OCI-LY7 (cell line): Measurements from ENCODE around the gene RASAL1. TPM values are rescaled to one million over a fixed set of nuclear protein-coding genes. Genes with fewer than 3 reads are reported as not detected.
A peak's percentile ranks its signal among the peaks of the same experiment; 100 is the strongest.

Experiments used
- BruUV-seq: library from RNA; stranded (reverse); fragments of 400-500 nt; replicated peaks from 2 replicates; lab custom pipeline; 2021; lab: Mats Ljungman, UMichigan
- CTCF ChIA-PET: fragments of 300-600 bp; sonication (Branson Sonifier 250); formaldehyde crosslinking; loops from one replicate; lab custom pipeline; 2022; ENCODE audit warnings: antibody characterized with exemption; ENCODE audit not compliant: unreplicated experiment; lab: Charles Lee
- POLR2A ChIA-PET: fragments of 300-600 bp; sonication (Branson Sonifier 250); formaldehyde crosslinking; loops from one replicate; lab custom pipeline; 2022; ENCODE audit warnings: antibody characterized with exemption; lab: Charles Lee
- DNase-seq: peaks from one replicate; pipeline ENCODE4 v3.0.0-alpha.2; 2015; ENCODE audit warnings: low spot score
- H2AFZ ChIP-seq: fragments of 200-600 bp; sonication (generic), shearing (Covaris generic); 2 replicates; pipeline ENCODE4 v1.6.1; 2014; ENCODE audit warnings: mild to moderate bottlenecking, antibody characterized with exemption, low read length, moderate library complexity
- H3K27ac ChIP-seq: fragments of 200-600 bp; sonication (generic); 2 replicates; pipeline ENCODE4 v1.5.1; 2014; ENCODE audit warnings: mixed run types, low read depth, mild to moderate bottlenecking, moderate library complexity, low read length, inconsistent platforms; ENCODE audit not compliant: poor library complexity, severe bottlenecking
- H3K36me3 ChIP-seq: fragments of 200-600 bp; sonication (generic); 2 replicates; pipeline ENCODE4 v1.6.1; 2014; ENCODE audit warnings: mild to moderate bottlenecking, antibody characterized with exemption, low read length, moderate library complexity, mixed read lengths; ENCODE audit not compliant: insufficient read depth
- H3K4me1 ChIP-seq: fragments of 200-600 bp; sonication (generic); 2 replicates; pipeline ENCODE4 v1.5.1; 2014; ENCODE audit warnings: mild to moderate bottlenecking, low read length; ENCODE audit not compliant: insufficient read depth, poor library complexity, severe bottlenecking
- H3K4me2 ChIP-seq: fragments of 200-600 bp; sonication (generic); 2 replicates; pipeline ENCODE4 v1.6.1; 2014; ENCODE audit warnings: mild to moderate bottlenecking, low read length
- H3K4me3 ChIP-seq: fragments of 200-600 bp; sonication (generic); 2 replicates; pipeline ENCODE4 v1.5.1; 2014; ENCODE audit warnings: mild to moderate bottlenecking, low read depth, low read length; ENCODE audit not compliant: poor library complexity, severe bottlenecking
- H3K79me2 ChIP-seq: fragments of 200-600 bp; sonication (generic); 2 replicates; pipeline ENCODE4 v1.6.1; 2016; ENCODE audit warnings: low read depth, mild to moderate bottlenecking, low read length, moderate library complexity, mixed read lengths; ENCODE audit not compliant: insufficient read depth
- H3K9me2 ChIP-seq: fragments of 200-600 bp; sonication (generic); 2 replicates; pipeline ENCODE4 v1.6.1; 2016; ENCODE audit warnings: mild to moderate bottlenecking, low read length, mixed read lengths; ENCODE audit not compliant: insufficient read depth
- H3K9me3 ChIP-seq: fragments of 200-600 bp; sonication (generic); 2 replicates; pipeline ENCODE4 v1.6.1; 2014; ENCODE audit warnings: mild to moderate bottlenecking, mixed run types, low read length, mixed read lengths
- H4K20me1 ChIP-seq: fragments of 200-600 bp; sonication (generic); 2 replicates; pipeline ENCODE4 v1.6.1; 2014; ENCODE audit warnings: mild to moderate bottlenecking, antibody characterized with exemption, low read length, moderate library complexity, mixed read lengths; ENCODE audit not compliant: insufficient read depth
- CTCF ChIP-seq: fragments of 200-600 bp; sonication (generic); conservative IDR thresholded peaks from 2 replicates; pipeline ENCODE4 v1.5.1; 2014; ENCODE audit warnings: mild to moderate bottlenecking, antibody characterized with exemption, low read length, moderate library complexity, mixed read lengths
- EZH2phosphoT487 ChIP-seq: fragments of 200-600 bp; sonication (generic); IDR thresholded peaks from 2 replicates; pipeline ENCODE4 v1.6.1; 2018; ENCODE audit warnings: low read depth, borderline replicate concordance, mild to moderate bottlenecking, mixed run types, antibody characterized with exemption, low read length, moderate library complexity, mixed read lengths
- intact Hi-C: fragments of 100-400 bp; cut with micrococcal nuclease; formaldehyde crosslinking; loops from one replicate; pipeline ENCODE4 v1.10.0; 2022; ENCODE audit not compliant: unreplicated experiment
- total RNA-seq, 2 experiments: library from RNA; depleted of rRNA in 1 of 2; stranded (reverse); fragments of >200 nt in 1 of 2; shearing (Covaris generic) in 1 of 2; gene quantifications; 2 replicates each; pipeline ENCODE4 v1.2.3, GENCODE V29; 2014 to 2022

RASAL1 gene
- total RNA-seq, 2 experiments from 2014 or later, result 74.4 to 89.1 TPM

- Histone ChIP-seq H3K79me2 (no peaks in the 10 kb centered on the region), H3K36me3 (peaks cover 85% of the 10 kb centered on the region), H3K4me3 (no peak overlapping the region), H3K4me2 (no peak overlapping the region), H3K9me3 (no peaks in the 10 kb centered on the region), H3K9me2 (no peaks in the 10 kb centered on the region), H3K4me1 (peaks cover 62% of the 10 kb centered on the region), H2AFZ (no peak overlapping the region), H4K20me1 (no peaks in the 10 kb centered on the region), H3K27ac (no peak overlapping the region)
- POLR2A ChIA-PET, result interaction anchor here (0.6 to 1.9 kb wide), 3 partner anchors 16 to 46 kb away, joined by 3 to 5 read pairs (median 4); no protein-coding TSS in a partner anchor
- no peak for TF ChIP-seq EZH2phosphoT487
- TF ChIP-seq CTCF, result no peak
- CTCF ChIA-PET, result no interaction called here
- intact Hi-C loops, result no loop called here
- BruUV-seq, result TSS peak; percentile 32
- DNase-seq, result no peak
Measured at GRCh38 chr12:113104953-113105510, 30.5 kb downstream of the RASAL1 start.

- no peak overlapping the region for H2AFZ ChIP-seq
- CTCF ChIA-PET, result interaction anchor here (0.6 to 1.0 kb wide), 8 partner anchors 10 to 143 kb away, joined by 3 to 8 read pairs (median 4); no protein-coding TSS in a partner anchor
- peak overlapping the region; percentile 42 for H3K27ac ChIP-seq
Measured at GRCh38 chr12:113103756-113104450, 31.7 kb downstream of the RASAL1 start.

More at GRCh38 chr12:113103756-113104450, 31.7 kb downstream of the RASAL1 start:
- peak; percentile 62 for DNase-seq
- Histone ChIP-seq H4K20me1 (no peaks in the 10 kb centered on the region), H3K4me1 (peaks cover 64% of the 10 kb centered on the region), H3K4me2 (peak overlapping the region; percentile 46; the same call in 1 of the 2 replicates), H3K9me2 (no peaks in the 10 kb centered on the region), H3K9me3 (no peaks in the 10 kb centered on the region), H3K79me2 (no peaks in the 10 kb centered on the region), H3K4me3 (no peak overlapping the region), H3K36me3 (peaks cover 86% of the 10 kb centered on the region)
- intact Hi-C loops, result no loop called here
- TF ChIP-seq CTCF, result 0 out of 2 replicates have a peak, but pooled peaks have one; percentile 10
- TF ChIP-seq EZH2phosphoT487, result no peak
- POLR2A ChIA-PET, result interaction anchor here (1.0 to 1.9 kb wide), 4 partner anchors 17 to 51 kb away, joined by 3 to 5 read pairs (median 4); no protein-coding TSS in a partner anchor
- no TSS peak for BruUV-seq
